CD4-positive, CD25-positive, alpha-beta regulatory T cell (primary cell): ENCODE data around the gene COL4A1. TPM values are rescaled to one million over a fixed set of nuclear protein-coding genes. Genes with fewer than 3 reads are reported as not detected.

ENCODE experiments used
- ATAC-seq, 2 donors: fragments of 150-1000 bp; cut with Tn5 transposase; one replicate each; pipeline ENCODE4 v1.10.0; 2021; ENCODE audit warnings: low read depth in 2 of 2, moderate number of reproducible peaks in 2 of 2, moderate library complexity in 1 of 2
- DNase-seq, 3 donors: peaks; one replicate each; pipeline versions ENCODE4 v3.0.0 to v3.0.0-alpha.2; 2012 to 2022; ENCODE audit warnings: mixed read lengths in 1 of 3
- H3K27ac ChIP-seq: one replicate; pipeline ENCODE4 v1.7.0; 2013; ENCODE audit warnings: mild to moderate bottlenecking, low read length; ENCODE audit not compliant: insufficient read depth, poor library complexity, severe bottlenecking
- H3K27me3 ChIP-seq: one replicate; pipeline ENCODE4 v1.7.0; 2013; ENCODE audit warnings: low read length; ENCODE audit not compliant: control insufficient read depth, insufficient read depth
- H3K36me3 ChIP-seq: one replicate; pipeline ENCODE4 v1.7.0; 2013; ENCODE audit warnings: mild to moderate bottlenecking, low read length, moderate library complexity; ENCODE audit not compliant: control insufficient read depth, insufficient read depth
- H3K4me1 ChIP-seq: 2 replicates; pipeline ENCODE4 v1.7.0; 2013; ENCODE audit warnings: mild to moderate bottlenecking, low read length; ENCODE audit not compliant: insufficient read depth, control insufficient read depth, poor library complexity, severe bottlenecking
- H3K4me3 ChIP-seq: one replicate; pipeline ENCODE4 v1.7.0; 2013; ENCODE audit warnings: low read depth, mild to moderate bottlenecking, low read length, moderate library complexity
- H3K9me3 ChIP-seq, 2 experiments: 1 replicate in 1 of 2; 2 replicates in 1 of 2; pipeline ENCODE4 v1.7.0; 2013; ENCODE audit warnings: low read length in 2 of 2, mild to moderate bottlenecking in 1 of 2, moderate library complexity in 1 of 2; ENCODE audit not compliant: control insufficient read depth in 2 of 2
- H3K27ac Mint-ChIP-seq, 3 donors: one replicate each; pipeline ENCODE4 v1.8.0; 2020 to 2022; ENCODE audit warnings: mild to moderate bottlenecking in 3 of 3, mixed read lengths in 3 of 3, moderate library complexity in 2 of 3
- H3K27me3 Mint-ChIP-seq: one replicate; pipeline ENCODE4 v1.8.0; 2022; ENCODE audit warnings: mild to moderate bottlenecking, mixed read lengths
- H3K36me3 Mint-ChIP-seq: one replicate; pipeline ENCODE4 v1.8.0; 2020; ENCODE audit warnings: mixed read lengths
- H3K4me1 Mint-ChIP-seq, 4 donors: one replicate each; pipeline ENCODE4 v1.8.0; 2020 to 2022; ENCODE audit warnings: mixed read lengths in 4 of 4, mild to moderate bottlenecking in 1 of 4
- H3K4me3 Mint-ChIP-seq, 4 donors: one replicate each; pipeline ENCODE4 v1.8.0; 2020 to 2022; ENCODE audit warnings: mild to moderate bottlenecking in 4 of 4, mixed read lengths in 4 of 4, moderate library complexity in 3 of 4
- H3K9me3 Mint-ChIP-seq, 7 donors: one replicate each; pipeline ENCODE4 v1.8.0; 2020 to 2022; ENCODE audit warnings: mixed read lengths in 7 of 7, mild to moderate bottlenecking in 3 of 7, moderate library complexity in 2 of 7
- polyA plus RNA-seq, 4 donors: library from polyadenylated mRNA; unstranded; fragments of 300-500 nt; fragmentation: Illumina TruSeq; gene quantifications; one replicate each; pipeline ENCODE4 v1.2.3, GENCODE V29; 2021
- total RNA-seq: library from RNA; stranded (reverse); gene quantifications from one replicate; pipeline ENCODE4 v1.2.3, GENCODE V29; 2022

Gene COL4A1
- total and polyA plus RNA-seq, 5 donors from 2014 or later: not detected

DNA sequence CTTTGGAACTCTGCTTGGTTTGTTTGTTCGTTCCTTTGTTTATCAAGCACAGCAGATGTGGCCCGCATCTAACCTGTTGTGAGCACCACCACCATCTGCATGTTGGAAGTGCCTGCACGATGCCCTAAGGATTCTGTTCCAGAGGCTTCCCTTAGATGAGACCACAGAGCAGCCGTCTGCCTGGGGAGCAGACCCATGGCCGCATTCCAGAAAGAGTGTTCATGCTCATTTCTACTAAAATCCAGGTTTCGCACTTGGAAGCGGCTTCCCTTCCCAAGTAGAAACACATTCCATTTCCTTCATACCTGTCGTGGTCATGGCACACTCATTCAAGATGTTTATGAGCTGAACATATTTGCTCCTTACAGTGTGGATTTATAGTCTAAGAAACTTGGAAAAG is 27.3 kb upstream of the COL4A1 start:
- no peaks in the 10 kb centered on the region for H3K36me3 ChIP-seq
- H3K9me3 ChIP-seq: no peaks in the 10 kb centered on the region
- Mint-ChIP-seq H3K4me1 (peaks cover 0 to 7% (median 0%) of the 10 kb centered on the region in 4 donors), H3K4me3 (no peak overlapping the region), H3K36me3 (no peaks in the 10 kb centered on the region), H3K9me3 (peaks cover 0 to 10% (median 0%) of the 10 kb centered on the region in 7 donors), H3K27ac (no peak overlapping the region), H3K27me3 (no peaks in the 10 kb centered on the region)
- H3K4me1 ChIP-seq: no peaks in the 10 kb centered on the region
- ATAC-seq: no peak
- H3K27me3 ChIP-seq: no peaks in the 10 kb centered on the region
- H3K4me3 ChIP-seq: no peak overlapping the region
- DNase-seq: no peak
- no peak overlapping the region for H3K27ac ChIP-seq

DNA sequence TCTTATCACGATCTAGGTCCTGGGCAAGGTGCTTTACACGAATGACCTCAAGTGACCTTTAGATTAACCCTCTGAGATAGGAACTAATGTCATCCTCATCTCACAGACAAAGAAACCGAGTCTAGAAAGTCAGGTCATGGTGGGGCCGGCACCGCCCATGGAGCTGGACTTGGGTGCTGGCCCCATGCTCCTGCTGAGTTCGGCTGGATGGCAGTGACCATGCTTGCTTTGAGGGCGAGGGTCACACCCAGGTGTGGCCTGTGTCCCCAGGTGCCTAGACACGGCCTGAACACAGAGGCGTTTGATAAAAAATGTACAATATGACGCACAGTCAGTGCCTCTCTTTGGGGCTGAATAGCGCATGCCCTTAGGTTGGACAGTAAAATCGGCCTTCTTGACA is 26.9 kb upstream of the COL4A1 start:
- Histone ChIP-seq H3K9me3 (no peaks in the 10 kb centered on the region), H3K4me3 (no peak overlapping the region), H3K27ac (no peak overlapping the region), H3K4me1 (no peaks in the 10 kb centered on the region), H3K36me3 (no peaks in the 10 kb centered on the region), H3K27me3 (no peaks in the 10 kb centered on the region)
- H3K4me1 Mint-ChIP-seq: peaks cover 0 to 3% (median 0%) of the 10 kb centered on the region in 4 donors
- H3K9me3 Mint-ChIP-seq: peaks cover 0 to 10% (median 0%) of the 10 kb centered on the region in 7 donors
- no peak for DNase-seq
- H3K4me3 Mint-ChIP-seq: no peak overlapping the region
- H3K27ac Mint-ChIP-seq: no peak overlapping the region
- ATAC-seq: no peak
- no peaks in the 10 kb centered on the region for H3K36me3 Mint-ChIP-seq
- no peaks in the 10 kb centered on the region for H3K27me3 Mint-ChIP-seq

DNA sequence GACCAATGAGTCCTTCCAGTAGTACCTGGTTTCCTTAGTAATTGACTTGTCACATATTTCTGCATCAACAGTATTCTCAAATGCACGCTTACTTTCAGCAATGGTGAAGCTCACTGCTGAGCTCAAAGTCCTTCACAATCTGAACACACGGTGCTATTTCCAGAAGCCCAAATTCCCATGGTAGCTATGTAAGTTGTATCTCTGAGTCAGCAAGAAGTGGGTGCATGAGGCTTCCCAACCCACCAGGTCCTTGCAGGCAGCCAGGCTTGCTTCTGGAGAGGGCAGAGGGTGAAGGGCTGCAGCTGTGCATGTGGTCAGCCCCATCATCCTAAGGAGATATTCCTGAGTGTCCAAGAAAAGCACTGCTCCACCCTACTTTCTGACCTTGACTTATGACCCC is 25.8 kb upstream of the COL4A1 start:
- no peaks in the 10 kb centered on the region for H3K27me3 Mint-ChIP-seq
- no peaks in the 10 kb centered on the region for H3K4me1 Mint-ChIP-seq
- peaks cover 0 to 10% (median 0%) of the 10 kb centered on the region in 7 donors for H3K9me3 Mint-ChIP-seq
- H3K36me3 Mint-ChIP-seq: no peaks in the 10 kb centered on the region
- DNase-seq (no peak), ATAC-seq (no peak)
- Histone ChIP-seq H3K9me3 (no peaks in the 10 kb centered on the region), H3K4me1 (no peaks in the 10 kb centered on the region), H3K27ac (no peak overlapping the region), H3K4me3 (no peak overlapping the region), H3K36me3 (no peaks in the 10 kb centered on the region), H3K27me3 (no peaks in the 10 kb centered on the region)
- H3K4me3 Mint-ChIP-seq: no peak overlapping the region
- no peak overlapping the region for H3K27ac Mint-ChIP-seq

DNA sequence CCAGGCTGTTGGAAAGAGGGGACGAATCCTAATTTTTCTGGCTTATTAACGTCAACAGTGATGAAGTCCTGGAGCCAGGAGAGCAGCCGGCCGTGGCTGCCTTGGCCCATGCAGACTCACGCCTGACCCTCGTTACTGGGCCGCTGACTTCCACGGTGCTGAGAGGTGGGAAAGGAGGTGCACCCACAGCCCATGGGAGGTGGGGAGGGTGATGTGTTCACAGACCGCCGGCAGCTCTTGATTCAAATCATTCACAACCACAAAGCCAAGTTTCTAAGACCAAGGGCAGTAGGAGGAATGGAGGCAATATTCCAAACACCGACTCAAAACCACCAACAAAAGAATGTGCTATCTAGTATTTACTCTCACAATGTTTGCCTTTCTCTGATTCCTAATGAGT is 24.4 kb upstream of the COL4A1 start:
- no peak overlapping the region for H3K4me3 Mint-ChIP-seq
- H3K27me3 ChIP-seq: no peaks in the 10 kb centered on the region
- H3K4me3 ChIP-seq: no peak overlapping the region
- H3K4me1 Mint-ChIP-seq: peaks cover 0 to 2% (median 0%) of the 10 kb centered on the region in 4 donors
- H3K4me1 ChIP-seq: no peaks in the 10 kb centered on the region
- H3K27ac Mint-ChIP-seq: no peak overlapping the region
- H3K27ac ChIP-seq: no peak overlapping the region
- H3K27me3 Mint-ChIP-seq: peaks cover 4% of the 10 kb centered on the region
- H3K9me3 Mint-ChIP-seq: peaks cover 0 to 10% (median 0%) of the 10 kb centered on the region in 7 donors
- DNase-seq (no peak), ATAC-seq (no peak)
- no peaks in the 10 kb centered on the region for H3K36me3 ChIP-seq
- no peaks in the 10 kb centered on the region for H3K9me3 ChIP-seq
- no peaks in the 10 kb centered on the region for H3K36me3 Mint-ChIP-seq

DNA sequence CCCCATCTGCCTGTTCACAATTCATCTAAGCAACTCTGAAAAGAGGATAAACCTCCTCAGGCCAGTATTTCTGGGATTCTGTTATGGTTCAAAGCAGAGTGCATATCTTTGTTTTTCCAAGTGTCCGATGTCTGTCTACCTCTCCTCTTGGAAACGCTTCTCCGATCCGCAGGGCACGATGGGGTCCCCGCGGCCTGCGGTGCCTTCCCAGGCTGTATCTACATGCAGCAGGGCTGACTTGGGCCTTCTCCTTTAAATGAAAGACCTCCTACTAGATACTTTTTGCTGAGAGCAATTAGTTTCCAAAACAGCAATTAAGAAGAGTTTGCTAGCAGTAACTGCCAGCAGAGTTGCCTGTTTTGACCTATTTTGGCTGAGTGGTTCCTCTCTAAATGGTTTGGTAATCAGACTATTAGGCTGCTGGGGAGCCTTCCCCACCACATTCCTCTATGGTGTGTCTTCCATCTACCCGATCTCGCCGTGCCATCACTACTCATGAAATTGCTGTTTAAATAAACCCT is 23.6 kb upstream of the COL4A1 start:
- no peak overlapping the region for H3K27ac ChIP-seq
- H3K27me3 Mint-ChIP-seq: peaks cover 4% of the 10 kb centered on the region
- peaks cover 0 to 2% (median 0%) of the 10 kb centered on the region in 4 donors for H3K4me1 Mint-ChIP-seq

DNA sequence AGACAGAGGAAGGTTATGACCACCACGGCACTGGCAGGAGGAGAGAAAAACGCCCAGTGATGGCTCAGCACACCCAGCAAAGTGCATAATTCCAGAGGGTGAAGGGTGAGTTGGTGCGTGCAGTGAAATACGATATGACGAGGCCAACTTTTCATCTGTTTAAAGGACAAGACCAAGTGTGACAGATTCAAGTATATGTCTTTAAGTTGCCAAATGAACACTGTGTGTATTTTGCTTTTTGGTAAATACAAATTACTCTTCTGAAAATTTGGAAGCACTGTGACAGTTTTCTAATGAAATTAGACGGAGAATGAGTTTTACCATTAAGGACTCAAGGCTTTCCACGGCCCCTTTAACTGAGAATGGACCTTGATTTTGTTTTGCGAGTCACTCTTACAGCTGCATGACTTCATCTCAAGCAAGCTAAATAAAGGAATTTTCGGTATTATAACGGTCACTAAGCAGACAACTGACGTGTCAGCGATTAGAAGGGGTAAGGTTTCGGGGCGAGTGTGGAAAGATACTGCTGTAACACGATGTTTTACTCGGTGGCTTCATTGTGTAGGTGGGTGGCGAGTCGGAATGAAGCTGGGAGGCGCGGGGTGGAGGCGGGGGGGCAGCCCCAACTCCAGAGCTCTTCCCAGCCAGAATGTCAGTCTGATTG is 23.0 kb upstream of the COL4A1 start:
- Mint-ChIP-seq H3K27me3 (peaks cover 4% of the 10 kb centered on the region), H3K4me1 (peaks cover 0 to 2% (median 0%) of the 10 kb centered on the region in 4 donors), H3K9me3 (peaks cover 0 to 10% (median 0%) of the 10 kb centered on the region in 7 donors), H3K27ac (no peak overlapping the region), H3K36me3 (no peaks in the 10 kb centered on the region), H3K4me3 (no peak overlapping the region)
- Histone ChIP-seq H3K9me3 (no peaks in the 10 kb centered on the region), H3K4me3 (no peak overlapping the region), H3K36me3 (no peaks in the 10 kb centered on the region), H3K4me1 (no peaks in the 10 kb centered on the region), H3K27ac (no peak overlapping the region), H3K27me3 (no peaks in the 10 kb centered on the region)
- no peak for ATAC-seq
- DNase-seq: no peak

More for the DNA sequence above, 23.6 kb upstream of the COL4A1 start:
- Histone ChIP-seq H3K9me3 (no peaks in the 10 kb centered on the region), H3K27me3 (no peaks in the 10 kb centered on the region), H3K36me3 (no peaks in the 10 kb centered on the region), H3K4me3 (no peak overlapping the region), H3K4me1 (no peaks in the 10 kb centered on the region)
- ATAC-seq (no peak), DNase-seq (no peak)
- peaks cover 0 to 10% (median 0%) of the 10 kb centered on the region in 7 donors for H3K9me3 Mint-ChIP-seq
- H3K36me3 Mint-ChIP-seq: no peaks in the 10 kb centered on the region
- H3K4me3 Mint-ChIP-seq: no peak overlapping the region
- H3K27ac Mint-ChIP-seq: no peak overlapping the region

DNA sequence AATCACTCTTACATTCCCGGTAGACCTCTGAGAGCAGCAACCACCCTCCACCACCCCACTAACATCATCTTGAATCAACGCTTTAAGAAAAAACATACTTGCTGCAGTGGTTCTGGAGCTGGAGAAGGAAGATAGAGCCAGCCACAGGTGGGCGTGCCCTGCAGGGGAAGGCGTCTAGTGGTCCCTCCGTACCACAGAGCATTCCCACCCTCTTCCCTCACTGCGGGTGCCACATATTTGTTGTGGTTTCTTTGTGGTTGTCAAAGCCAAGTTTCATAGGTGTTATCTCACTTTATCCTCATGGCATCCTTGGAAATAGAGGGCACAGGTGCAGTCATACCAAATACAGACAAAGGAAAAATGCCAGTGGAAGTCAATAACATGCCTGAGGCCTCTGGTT is 22.3 kb upstream of the COL4A1 start:
- peaks cover 9% of the 10 kb centered on the region for H3K27me3 Mint-ChIP-seq

DNA sequence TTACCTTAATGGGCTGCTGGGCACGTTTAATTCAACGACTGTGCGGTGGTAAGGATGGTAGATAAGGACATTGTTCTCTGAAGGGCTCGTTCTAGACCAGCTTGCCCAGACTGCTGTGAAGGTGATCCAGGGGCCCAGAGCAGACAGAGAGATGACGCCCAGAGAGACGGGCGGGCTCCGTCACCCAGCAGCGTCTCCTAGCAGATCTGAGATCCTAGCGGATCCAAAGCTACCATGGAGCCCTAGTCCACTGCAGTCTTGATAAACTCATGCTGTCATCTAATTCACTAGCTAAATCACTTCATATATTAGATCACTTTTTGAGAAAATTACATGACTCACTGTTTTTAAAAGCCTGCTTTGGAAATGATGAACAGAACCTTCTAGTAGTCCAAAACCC is 21.6 kb upstream of the COL4A1 start:
- no peaks in the 10 kb centered on the region for H3K27me3 ChIP-seq
- no peak overlapping the region for H3K4me3 Mint-ChIP-seq
- H3K4me1 ChIP-seq: no peaks in the 10 kb centered on the region
- H3K4me3 ChIP-seq: no peak overlapping the region
- peaks cover 9% of the 10 kb centered on the region for H3K27me3 Mint-ChIP-seq
- peaks cover 0 to 6% (median 0%) of the 10 kb centered on the region in 7 donors for H3K9me3 Mint-ChIP-seq
- H3K9me3 ChIP-seq: no peaks in the 10 kb centered on the region
- no peaks in the 10 kb centered on the region for H3K36me3 ChIP-seq
- peaks cover 0 to 2% (median 0%) of the 10 kb centered on the region in 4 donors for H3K4me1 Mint-ChIP-seq
- ATAC-seq: no peak
- no peak overlapping the region for H3K27ac Mint-ChIP-seq
- no peak for DNase-seq
- no peaks in the 10 kb centered on the region for H3K36me3 Mint-ChIP-seq
- H3K27ac ChIP-seq: no peak overlapping the region

More for the DNA sequence above, 22.3 kb upstream of the COL4A1 start:
- no peak overlapping the region for H3K27ac Mint-ChIP-seq
- H3K4me3 Mint-ChIP-seq: no peak overlapping the region
- Histone ChIP-seq H3K4me1 (no peaks in the 10 kb centered on the region), H3K27me3 (no peaks in the 10 kb centered on the region), H3K36me3 (no peaks in the 10 kb centered on the region), H3K4me3 (no peak overlapping the region), H3K27ac (no peak overlapping the region), H3K9me3 (no peaks in the 10 kb centered on the region)
- ATAC-seq (no peak), DNase-seq (no peak)
- peaks cover 0 to 2% (median 0%) of the 10 kb centered on the region in 4 donors for H3K4me1 Mint-ChIP-seq
- H3K9me3 Mint-ChIP-seq: peaks cover 0 to 6% (median 0%) of the 10 kb centered on the region in 7 donors
- H3K36me3 Mint-ChIP-seq: no peaks in the 10 kb centered on the region
